ENCODE data around the gene IRAK1. TPM values are rescaled to one million over a fixed set of nuclear protein-coding genes. Genes with fewer than 3 reads are reported as not detected.

IRAK1 gene
- total and polyA plus RNA-seq, 9 of the 15 experiments (the other 6 are each of a cell fraction or from before 2014, with no cell fraction given), result 11.6 to 261 (median 91.6) TPM

GRCh38 chrX:153991013-153991580 is 28.6 kb downstream of the IRAK1 start (continued):
- TF ChIP-seq MGA (IDR thresholded peaks at IDR 0.05) (no peak), ZNF512 (tag; IDR thresholded peaks at IDR 0.05) (peak; percentile 99), ZNF165 (CRISPR knock-in tag; IDR thresholded peaks at IDR 0.05; ENCODE audit: borderline replicate concordance) (no peak), RCOR1 (IDR thresholded peaks at IDR 0.05; ENCODE audit: borderline replicate concordance in 1 of 2, low read depth in 2 of 2, low read length in 2 of 2) (no peak), IRF9 (tag; IDR thresholded peaks at IDR 0.05) (no peak), TRIM25 (IDR thresholded peaks at IDR 0.05; ENCODE audit: borderline replicate concordance) (no peak), KDM1A (IDR thresholded peaks at IDR 0.05) (no peak), ARHGAP35 (IDR thresholded peaks at IDR 0.05; ENCODE audit: partially characterized antibody) (no peak), NR3C1 (CRISPR knock-in tag; IDR thresholded peaks at IDR 0.05) (no peak), CREB3L1 (IDR thresholded peaks at IDR 0.05; ENCODE audit: borderline replicate concordance, low read depth) (no peak)
